ENCODE measurements around the gene EPG5. TPM values are rescaled to one million over a fixed set of nuclear protein-coding genes. Genes with fewer than 3 reads are reported as not detected.

The EPG5 gene
- total RNA-seq, 2 donors from 2014 or later, result 25.3 to 33.6 TPM

- no peaks in the 10 kb centered on the region for H3K27me3 ChIP-seq
- TF ChIP-seq, protein P1, sequence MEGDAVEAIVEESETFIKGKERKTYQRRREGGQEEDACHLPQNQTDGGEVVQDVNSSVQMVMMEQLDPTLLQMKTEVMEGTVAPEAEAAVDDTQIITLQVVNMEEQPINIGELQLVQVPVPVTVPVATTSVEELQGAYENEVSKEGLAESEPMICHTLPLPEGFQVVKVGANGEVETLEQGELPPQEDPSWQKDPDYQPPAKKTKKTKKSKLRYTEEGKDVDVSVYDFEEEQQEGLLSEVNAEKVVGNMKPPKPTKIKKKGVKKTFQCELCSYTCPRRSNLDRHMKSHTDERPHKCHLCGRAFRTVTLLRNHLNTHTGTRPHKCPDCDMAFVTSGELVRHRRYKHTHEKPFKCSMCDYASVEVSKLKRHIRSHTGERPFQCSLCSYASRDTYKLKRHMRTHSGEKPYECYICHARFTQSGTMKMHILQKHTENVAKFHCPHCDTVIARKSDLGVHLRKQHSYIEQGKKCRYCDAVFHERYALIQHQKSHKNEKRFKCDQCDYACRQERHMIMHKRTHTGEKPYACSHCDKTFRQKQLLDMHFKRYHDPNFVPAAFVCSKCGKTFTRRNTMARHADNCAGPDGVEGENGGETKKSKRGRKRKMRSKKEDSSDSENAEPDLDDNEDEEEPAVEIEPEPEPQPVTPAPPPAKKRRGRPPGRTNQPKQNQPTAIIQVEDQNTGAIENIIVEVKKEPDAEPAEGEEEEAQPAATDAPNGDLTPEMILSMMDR (IDR thresholded peaks at IDR 0.05), result no peak
- no peaks in the 10 kb centered on the region for H3K4me1 ChIP-seq
- peaks cover 44% of the 10 kb centered on the region for H3K36me3 ChIP-seq
- no peaks in the 10 kb centered on the region for H3K9me3 ChIP-seq
- H3K4me3 ChIP-seq, result no peak overlapping the region
- DNase-seq (ENCODE audit: low spot score), result no peak
- no peak overlapping the region for H3K27ac ChIP-seq
These were observed 75.3 kb downstream of the EPG5 start for GRCh38 chr18:45891806-45892205.

DNA sequence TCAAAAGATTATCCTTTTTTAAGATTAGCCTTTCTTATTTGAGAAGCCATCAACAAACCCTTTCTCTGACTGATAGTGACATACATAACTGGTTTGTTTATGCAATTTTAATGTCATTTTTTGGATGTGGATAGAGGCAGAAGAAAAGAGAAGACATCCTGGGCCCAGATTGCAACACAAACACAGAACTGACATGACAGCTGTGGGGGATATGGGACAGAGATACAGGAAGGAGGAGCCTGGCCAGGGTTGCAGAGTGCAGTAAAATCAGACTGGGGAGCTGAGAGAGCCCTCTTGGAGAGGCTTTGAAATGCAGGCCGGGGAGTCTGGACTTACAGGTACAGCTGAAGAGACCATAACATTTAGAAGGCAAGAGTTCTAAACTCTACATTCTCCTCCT lies 76.5 kb downstream of the EPG5 start:
- Histone ChIP-seq H3K27ac (no peak overlapping the region), H3K4me3 (no peak overlapping the region), H3K4me1 (no peaks in the 10 kb centered on the region), H3K9me3 (no peaks in the 10 kb centered on the region), H3K36me3 (peaks cover 42% of the 10 kb centered on the region), H3K27me3 (no peaks in the 10 kb centered on the region)
- TF ChIP-seq, protein P1 (IDR thresholded peaks at IDR 0.05), result no peak
- DNase-seq (ENCODE audit: low spot score), result no peak

GRCh38 chr18:45889419-45890064 lies 77.6 kb downstream of the EPG5 start:
- Histone ChIP-seq H3K27me3 (no peaks in the 10 kb centered on the region), H3K4me3 (no peak overlapping the region), H3K27ac (no peak overlapping the region), H3K9me3 (no peaks in the 10 kb centered on the region), H3K4me1 (no peaks in the 10 kb centered on the region), H3K36me3 (peaks cover 39% of the 10 kb centered on the region)
- TF ChIP-seq, protein P1 (IDR thresholded peaks at IDR 0.05), result no peak
- DNase-seq (ENCODE audit: low spot score), result no peak

GRCh38 chr18:45887585-45887984 lies 79.5 kb downstream of the EPG5 start:
- Histone ChIP-seq H3K4me1 (no peaks in the 10 kb centered on the region), H3K4me3 (no peak overlapping the region), H3K27me3 (no peaks in the 10 kb centered on the region), H3K36me3 (peaks cover 39% of the 10 kb centered on the region), H3K27ac (no peak overlapping the region), H3K9me3 (no peaks in the 10 kb centered on the region)
- no peak for DNase-seq (ENCODE audit: low spot score)
- TF ChIP-seq, protein P1 (IDR thresholded peaks at IDR 0.05), result no peak

DNA sequence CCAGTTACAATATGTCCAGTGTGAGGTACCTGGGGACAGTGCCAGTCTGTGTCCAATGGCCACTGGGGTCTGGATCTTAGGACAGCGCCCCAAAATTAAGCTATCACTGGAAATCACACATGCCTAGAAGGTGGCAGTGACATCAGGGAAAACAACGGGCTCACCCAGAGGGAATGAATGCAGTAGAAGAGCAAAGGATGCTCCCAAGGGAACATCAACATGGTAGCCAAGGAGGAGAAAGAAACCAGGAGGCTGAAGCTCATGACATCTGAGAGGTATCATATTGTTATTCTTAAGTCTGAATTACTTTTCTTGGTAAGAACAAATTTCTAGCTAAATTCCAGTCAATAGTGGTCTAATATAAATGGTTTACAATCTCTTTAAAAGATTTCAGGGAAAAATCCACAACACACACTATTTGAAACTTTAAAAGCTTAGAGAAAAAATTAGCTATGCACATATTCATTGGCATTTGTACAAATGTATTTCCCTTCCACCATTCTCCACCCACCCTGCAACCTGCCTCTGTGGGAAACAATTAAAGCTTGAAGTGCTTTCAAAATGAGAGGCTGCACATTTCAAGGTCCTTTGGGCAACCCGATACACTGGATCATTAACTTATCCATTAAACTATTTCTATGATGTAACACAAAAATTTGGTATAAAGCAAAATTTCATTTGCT lies 86.1 kb downstream of the EPG5 start:
- Histone ChIP-seq H3K4me3 (no peak overlapping the region), H3K36me3 (peaks cover 39% of the 10 kb centered on the region), H3K27me3 (no peaks in the 10 kb centered on the region), H3K9me3 (no peaks in the 10 kb centered on the region), H3K27ac (no peak overlapping the region), H3K4me1 (peaks cover 0 to 5% of the 10 kb centered on the region in 2 donors)
- TF ChIP-seq, protein P1 (IDR thresholded peaks at IDR 0.05), result no peak
- no peak for DNase-seq (ENCODE audit: low spot score)

Measured in right atrium auricular region (tissue), 2 donors.